ENCODE data around the gene YAP1.

DNA sequence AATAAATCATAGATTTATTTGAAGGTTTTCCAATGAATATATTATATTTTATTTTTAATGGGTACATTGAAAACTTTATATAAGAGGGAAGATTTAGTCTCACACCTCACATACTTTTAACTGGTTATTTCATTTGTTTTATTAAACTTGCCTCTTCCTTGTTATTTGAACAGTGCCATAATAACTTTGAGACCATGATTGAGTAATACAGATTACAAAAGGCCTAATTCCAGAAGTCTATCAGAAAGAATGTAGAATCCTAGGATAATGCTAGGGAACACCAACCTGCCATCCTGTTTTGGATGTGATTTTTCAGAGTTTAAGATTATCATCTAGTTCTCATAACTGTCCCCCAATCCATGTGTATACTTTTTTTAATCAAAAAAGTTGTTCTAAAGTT lies 104.4 kb downstream of the YAP1 start:
- TF ChIP-seq EZH2 (IDR thresholded peaks at IDR 0.05; ENCODE audit: borderline replicate concordance, low read depth, low read length, poor library complexity, severe bottlenecking), result no peak
- no peak for TF ChIP-seq CTCF (conservative IDR thresholded peaks at IDR 0.05; ENCODE audit: low read depth, low read length)
